ENCODE data around the gene DPY30.
"Not testable (repeated sequence)": the region's sequence is repeated elsewhere in the genome, so short reads cannot be mapped to it uniquely, and the experiment has no call there.

DPY30 gene

DNA sequence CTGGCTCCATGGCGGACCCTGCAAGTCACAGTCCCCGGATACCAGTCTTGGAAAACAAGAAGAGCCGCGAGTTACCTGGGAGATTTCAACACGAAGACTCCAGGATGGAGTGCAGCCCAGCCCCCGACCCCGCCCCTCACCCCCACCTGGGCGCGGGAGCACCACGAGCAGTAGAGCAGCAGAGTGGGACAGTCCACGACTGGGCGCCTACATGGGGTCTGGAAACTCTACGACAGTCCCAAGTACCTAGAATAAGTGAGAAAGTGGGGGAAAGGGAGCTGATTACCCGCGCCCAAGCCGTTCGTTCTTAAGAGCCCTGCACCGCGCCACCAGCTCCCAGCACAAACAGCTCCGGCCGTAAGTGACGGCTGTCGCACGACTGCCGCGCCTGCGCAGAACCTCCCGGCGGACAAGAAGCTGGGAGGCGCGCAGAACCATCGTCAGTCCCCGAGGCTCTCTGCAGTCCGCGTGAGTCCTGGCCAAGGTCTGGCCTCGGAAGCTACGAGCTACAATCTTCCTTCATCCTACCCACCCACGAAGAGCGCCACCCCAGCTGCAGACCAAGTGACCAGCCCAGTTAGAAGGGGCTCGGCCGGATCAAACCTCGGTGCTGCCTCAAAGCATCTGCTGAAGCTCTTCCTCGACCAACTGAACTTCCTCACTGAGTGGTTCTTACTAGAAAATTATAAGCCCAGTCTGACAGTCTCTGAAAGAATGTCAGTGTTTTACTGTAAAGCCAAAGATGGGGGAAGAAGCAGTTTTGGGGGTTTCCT lies at the start of gene DPY30:
Gene DPY30 (minus strand): TSS at position 359 of the 773 bp plus-strand sequence. CDS start 349 bp downstream, at position 10.
- DNase-seq: peak; percentile 97

DNA sequence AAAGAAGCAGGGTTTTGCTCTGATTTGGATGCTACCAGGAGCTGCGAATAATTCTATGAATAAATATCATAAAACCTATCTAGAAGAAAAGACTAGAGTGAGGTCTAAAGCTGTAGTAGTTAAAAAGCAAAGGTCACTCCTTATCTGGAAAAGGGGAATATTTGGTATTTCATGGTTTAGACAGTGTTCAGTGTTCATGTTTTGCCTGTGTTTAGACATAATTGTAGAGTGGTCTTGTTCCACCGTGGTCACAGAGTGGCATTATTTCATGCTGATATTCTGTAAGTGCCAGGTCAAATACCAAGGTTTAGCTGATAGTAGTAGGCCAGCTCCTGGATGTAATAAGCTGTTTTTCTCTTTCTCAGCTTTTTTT lies 34.5 kb upstream of the DPY30 start:
- DNase-seq: no peak

DNA sequence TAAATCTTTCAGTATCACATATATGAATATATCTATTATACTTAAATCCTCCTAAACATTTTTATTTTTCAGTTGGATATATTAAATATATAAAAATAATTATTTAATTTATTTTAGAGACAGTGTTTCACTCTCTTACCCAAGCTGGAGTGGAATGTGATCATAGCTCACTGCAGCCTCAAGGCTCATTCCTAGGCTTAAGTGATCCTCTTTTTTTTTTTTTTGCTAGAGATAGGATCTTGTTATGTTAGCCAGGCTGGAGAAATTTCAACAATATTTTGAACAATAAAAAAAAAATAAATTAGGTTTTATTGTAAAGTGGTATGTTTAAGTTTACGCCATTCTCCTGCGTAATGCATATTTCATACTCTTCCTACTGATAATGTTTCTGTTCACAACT lies 27.9 kb upstream of the DPY30 start:
- DNase-seq: no peak

DNA sequence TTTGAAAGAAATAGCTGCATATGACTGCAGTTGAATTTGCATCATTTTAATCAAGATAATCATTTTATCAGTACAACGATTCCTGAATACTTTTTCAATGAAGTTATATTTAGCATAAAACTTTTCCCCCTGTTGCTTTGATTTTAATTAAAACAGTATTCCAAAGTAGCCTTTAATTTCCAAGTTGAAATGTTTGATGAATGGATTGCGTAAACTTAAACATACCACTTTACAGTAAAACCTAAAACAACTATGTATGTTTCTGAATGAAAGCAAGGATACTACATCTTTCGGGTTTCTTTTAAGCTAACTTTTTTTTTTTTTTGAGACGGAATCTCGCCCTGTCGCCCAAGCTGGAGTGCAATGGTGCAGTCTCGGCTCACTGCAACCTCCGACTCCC lies 25.1 kb upstream of the DPY30 start:
- no peak for DNase-seq

DNA sequence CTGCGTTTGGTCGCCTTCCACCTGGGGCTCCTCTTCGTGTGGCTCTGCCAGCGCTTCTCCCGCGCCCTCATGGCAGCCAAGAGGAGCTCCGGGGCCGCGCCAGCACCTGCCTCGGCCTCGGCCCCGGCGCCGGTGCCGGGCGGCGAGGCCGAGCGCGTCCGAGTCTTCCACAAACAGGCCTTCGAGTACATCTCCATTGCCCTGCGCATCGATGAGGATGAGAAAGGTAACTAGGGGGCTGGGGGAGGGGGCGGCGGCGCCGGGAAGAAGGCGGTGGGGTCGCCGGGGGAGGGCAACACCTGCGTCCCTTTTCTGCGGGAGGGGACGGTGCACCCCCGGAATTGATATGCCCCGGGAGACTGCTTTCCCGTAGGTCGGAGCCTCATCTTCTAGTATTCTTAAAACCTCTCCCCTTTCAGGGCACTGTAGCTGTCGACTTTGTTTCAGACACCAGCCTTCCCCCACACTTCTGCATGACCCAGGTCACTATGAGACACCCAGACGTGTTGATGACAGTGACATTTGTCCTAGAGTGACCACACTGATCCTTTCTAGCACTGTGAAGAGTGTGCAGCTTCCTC lies 24.5 kb upstream of the DPY30 start:
- peak; percentile 54 for DNase-seq

DNA sequence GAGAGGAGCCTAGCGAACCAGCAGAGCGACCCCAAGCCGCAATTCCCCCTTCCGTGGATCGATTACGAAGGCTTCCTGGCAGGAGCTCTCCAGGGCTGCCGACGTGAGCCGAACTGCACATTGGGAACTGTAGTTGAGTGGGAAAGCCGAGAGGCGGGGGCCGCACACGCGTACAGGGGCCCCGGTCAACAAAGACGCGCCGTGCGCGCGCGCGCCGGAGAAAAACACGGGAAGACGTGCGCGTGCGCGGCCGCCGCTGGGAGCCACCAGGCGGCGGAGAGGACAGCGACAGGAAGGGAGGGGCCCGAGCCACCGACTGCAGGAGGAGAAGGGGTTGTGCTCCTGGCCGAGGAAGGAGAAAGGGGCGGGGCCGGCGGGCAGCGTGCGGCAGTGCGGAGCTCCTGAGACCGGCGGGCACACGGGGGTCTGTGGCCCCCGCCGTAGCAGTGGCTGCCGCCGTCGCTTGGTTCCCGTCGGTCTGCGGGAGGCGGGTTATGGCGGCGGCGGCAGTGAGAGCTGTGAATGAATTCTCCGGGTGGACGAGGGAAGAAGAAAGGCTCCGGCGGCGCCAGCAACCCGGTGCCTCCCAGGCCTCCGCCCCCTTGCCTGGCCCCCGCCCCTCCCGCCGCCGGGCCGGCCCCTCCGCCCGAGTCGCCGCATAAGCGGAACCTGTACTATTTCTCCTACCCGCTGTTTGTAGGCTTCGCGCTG lies 23.9 kb upstream of the DPY30 start, which contains the start of gene SPAST:
Gene SPAST (plus strand): TSS at position 247 of the 711 bp plus-strand sequence. CDS start 276 bp downstream, at position 523.
- DNase-seq: peak; percentile 99

DNA sequence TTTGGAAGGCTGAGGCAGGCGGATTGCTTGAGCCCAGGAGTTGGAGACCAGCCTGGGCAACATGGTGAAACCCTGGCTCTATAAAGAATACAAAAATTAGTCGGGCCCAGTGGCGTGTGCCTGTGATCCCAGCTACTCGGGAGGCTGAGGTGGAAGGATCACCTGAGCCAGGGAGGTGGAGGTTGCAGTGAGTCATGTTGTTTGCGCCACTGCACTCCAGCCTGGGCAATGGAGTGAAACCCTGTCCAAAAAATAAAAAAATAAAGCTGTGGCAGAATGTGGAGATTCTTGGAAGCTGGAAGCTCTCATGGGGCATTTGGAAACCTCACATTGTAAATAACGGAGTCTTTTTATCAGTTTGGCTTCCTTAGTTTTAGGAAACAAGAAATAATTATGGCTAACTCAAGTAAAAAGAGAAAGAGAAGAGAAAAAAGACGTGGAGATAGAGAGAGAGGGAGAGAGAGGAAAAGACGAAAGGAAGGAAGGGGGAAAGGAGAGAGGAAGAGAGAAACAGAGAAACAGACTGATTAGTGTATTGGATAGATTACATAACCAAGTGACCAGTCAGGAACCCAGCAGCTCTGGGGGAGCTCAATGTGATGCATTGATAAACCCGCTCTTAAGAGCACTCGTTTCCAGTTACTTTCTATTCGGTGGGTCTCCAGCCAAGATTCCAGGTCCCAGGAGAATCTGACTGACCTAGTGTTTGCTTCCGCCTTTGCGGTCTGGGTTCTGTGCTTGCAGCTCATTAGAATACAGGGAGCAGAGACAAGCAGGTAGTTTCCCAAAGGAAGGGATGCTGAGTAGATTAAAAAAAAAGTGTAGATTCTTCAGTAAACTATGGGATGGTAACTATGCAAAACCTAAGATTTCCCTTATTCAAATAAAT lies 22.6 kb upstream of the DPY30 start:
- DNase-seq: peak; percentile 68

DNA sequence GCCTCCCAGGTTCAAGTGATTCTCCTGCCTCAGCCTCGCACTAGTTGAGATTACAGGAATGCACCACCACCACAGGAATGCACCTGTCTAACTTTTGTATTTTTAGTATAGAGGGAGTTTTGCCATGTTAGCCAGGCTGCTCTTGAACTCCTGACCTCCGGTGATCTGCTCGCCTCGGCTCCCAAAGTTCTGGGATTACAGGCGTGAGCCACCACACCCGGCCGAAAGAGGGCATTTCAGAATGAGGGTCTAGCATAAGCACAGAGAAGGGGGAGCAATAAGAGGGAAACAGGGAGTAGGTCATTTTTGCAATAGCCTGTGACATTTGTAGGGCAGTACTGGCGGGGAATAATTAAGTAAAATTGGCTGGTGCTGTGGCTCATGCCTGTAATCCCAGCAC lies 21.8 kb upstream of the DPY30 start:
- no peak for DNase-seq

DNA sequence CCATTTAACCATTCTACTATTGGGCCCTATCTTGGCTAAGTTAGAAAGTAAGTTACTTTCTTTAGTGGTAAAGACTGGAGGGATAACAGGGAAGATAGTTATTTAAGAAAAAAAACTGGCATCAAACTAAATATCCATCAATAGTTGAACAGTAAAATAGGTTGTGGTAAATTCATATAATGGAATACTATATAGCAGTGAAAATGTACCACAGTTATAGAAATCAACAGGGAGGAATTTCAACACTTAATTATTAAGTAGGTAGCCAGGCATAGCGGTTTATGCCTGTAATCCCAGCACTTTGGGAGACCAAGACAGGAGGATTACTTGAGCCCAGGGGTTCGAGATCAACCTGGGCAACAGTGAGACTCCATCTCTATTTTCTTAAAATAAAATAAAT lies 20.7 kb upstream of the DPY30 start:
- DNase-seq: no peak

DNA sequence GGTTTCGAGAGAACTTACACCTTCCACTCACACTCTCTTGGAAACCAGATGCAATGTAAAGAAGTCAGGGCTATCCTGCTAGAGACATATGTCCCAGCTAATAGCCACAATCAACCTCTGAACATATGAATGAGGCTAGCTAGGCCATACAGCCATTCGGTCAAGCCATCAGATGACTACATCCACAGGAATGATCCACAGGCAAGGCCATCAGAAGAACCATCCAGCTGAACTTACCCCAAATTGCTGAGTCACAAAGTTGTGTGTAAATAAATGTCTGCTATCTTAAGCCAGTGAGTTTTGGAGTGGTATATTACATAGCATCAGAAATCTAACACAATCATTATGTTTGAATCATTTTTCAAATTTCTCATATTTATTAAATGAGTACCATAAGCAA lies 18.5 kb upstream of the DPY30 start:
- DNase-seq: no peak

DNA sequence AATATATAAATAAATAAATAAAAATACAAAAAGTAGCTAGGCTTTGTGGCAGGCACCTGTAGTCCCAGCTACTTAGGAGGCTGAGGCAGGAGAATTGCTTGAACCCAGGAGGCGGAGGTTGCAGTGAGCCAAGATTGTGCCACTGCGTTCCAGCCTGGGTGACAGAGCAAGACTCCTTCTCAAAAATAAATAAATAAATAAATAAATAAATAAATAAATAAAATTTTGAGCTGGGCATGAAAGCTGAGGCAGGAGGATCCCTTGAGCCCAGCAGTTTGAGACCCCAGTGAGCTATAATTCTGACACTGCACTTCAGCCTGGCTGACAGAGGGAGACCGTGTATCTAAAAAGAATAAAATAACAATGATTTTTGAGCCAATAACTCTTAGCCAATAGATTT lies 15.0 kb upstream of the DPY30 start:
- DNase-seq: not testable (repeated sequence)

DNA sequence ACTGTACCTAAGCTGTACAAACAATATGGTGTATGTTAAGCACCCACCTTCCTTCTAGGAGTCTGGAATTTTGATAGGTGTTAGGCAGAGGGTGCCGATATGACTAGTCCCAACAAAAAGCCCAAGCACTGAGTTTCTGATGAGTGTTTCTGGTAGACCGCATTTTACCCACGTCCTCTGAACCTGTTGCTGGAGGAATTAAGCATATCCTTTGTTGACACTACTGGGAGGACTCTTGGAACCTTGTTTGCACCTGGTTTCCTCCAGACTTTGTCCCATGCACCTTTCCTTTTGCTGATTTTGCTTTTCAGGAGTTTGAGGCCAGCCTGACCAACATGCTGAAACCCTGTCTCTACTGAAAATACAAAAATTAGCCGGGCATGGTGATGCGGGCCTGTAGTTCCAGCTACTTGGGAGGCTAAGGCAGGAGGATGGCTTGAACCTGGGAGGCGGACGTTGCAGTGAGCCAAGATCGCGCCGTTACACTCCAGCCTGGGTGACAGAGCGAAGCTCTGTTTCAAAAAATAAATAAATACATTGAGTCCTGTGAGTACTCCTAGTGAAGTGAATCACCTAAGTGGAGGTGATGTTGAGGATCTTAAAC lies 12.3 kb upstream of the DPY30 start:
- no peak for DNase-seq

DNA sequence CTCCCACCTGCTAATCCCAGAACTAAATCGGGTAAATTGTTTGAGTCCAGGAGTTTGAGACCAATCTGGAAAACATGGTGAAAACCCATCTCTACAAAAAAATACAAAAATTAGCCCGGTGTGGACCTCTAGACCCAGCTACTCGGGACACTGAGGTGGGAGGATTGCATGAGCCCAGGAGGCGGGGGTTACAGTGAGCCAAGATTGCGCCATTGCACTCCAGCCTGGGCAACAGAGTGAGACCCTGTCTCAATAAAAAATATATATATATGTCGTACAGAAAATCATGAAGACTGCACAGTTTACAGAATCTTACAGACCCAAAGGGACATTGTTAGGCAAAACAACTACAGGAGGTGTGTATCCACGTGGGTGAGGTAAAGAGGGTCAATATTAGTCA lies 4.0 kb upstream of the DPY30 start:
- no peak for DNase-seq

DNA sequence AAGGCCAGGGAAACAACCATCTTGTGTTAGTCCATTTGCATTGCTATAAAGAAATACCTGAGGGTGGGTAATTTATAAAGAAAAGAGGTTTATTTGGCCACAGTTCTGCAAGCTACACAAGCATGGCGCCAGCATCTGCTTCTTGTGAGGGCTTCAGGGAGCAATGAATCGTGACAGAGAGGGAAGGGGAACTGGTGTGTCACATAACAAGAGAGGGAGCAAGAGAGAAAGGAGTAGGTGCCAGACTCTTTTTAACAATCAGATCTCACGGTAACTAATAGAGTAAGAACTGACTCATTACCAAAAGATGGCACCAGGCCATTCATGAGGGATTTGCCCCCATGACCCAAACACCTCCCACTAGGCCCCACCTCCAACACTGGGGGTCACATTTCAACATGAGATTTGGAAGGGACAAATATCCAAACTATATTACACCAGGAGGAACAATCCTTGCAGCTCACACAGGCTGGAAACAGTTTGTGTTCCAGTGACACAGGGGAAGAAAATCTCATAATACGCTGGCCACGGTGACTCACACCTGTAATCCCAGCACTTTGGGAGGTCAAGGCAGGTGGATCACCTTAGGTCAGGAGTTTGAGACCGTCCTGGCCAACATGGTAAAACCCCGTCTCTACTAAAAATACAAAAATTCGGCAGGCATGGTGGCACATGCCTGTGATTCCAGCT lies 5.3 kb downstream of the DPY30 start:
- peak; percentile 11 for DNase-seq

DNA sequence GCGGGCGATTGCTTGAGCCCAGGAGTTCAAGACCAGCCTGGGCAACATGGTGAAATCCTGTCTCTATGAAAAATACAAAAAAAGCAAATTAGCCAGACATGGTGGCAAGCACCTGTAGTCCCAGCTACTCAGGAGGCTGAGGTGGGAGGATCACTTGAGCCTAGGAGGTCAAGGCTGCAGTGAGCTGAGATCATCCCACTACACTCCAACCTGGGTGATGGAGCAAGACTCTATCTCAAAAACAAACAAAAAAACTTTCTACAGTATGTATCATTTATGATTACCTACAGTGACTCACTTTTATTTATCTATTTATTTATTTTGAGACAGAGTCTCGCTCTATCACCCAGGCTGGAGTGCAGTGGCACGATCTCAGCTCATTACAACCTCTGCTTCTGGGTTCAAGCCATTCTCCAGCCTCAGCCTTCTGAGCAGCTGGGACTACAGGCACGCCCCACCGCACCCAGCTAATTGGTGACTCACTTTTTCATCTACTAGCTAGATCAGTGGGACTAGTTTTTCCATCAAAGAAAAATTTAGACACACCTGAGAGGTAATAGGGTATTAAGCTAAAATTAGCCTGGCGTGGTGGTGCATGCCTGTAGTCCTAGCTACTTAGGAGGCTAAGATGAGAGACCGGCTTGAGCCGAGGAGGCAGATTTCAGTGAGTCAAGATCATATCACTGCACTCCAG lies 20.7 kb downstream of the DPY30 start:
- DNase-seq: not testable (repeated sequence)

DNA sequence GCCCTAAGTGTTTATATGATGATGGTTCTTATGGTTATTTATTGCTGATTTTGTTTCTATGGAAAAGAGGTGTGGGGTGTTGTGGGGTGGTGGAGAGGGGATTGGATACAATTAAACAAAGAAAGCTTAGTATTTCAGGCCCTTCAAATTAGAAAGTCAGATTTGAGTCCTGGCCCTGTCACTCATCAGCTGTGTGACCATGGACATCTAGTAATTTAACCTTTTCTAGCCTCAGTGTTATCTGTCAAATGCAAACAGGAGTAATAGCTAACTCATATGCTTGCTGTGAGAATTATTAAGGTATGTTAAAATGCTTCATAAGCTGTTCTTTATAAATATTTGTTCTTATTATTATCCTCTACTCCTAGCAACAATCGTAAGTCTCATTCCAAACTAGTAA lies 26.7 kb downstream of the DPY30 start:
- DNase-seq: no peak

DNA sequence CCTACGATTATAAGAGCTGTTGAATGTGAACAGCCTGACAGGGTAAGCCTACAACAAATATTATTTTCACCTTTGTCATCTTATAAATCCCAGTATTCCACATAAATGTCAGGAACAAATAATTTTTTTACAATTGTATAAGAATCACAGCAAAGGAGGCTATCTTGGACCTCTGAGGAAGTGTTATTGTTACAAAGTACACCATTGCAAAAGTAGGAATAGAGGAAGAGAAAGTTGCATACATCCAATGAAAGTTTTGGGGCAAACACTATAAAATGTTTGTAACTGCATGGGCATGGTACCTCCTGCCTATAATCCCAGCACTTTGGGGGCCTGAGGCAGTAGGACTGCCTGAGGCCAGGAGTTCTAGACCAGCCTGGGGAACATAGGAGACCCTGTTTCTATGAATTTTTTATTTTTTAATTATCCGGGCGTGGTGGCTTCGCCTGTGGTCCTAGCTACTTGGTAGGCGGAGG lies 28.1 kb downstream of the DPY30 start:
- DNase-seq: peak; percentile 39

DNA sequence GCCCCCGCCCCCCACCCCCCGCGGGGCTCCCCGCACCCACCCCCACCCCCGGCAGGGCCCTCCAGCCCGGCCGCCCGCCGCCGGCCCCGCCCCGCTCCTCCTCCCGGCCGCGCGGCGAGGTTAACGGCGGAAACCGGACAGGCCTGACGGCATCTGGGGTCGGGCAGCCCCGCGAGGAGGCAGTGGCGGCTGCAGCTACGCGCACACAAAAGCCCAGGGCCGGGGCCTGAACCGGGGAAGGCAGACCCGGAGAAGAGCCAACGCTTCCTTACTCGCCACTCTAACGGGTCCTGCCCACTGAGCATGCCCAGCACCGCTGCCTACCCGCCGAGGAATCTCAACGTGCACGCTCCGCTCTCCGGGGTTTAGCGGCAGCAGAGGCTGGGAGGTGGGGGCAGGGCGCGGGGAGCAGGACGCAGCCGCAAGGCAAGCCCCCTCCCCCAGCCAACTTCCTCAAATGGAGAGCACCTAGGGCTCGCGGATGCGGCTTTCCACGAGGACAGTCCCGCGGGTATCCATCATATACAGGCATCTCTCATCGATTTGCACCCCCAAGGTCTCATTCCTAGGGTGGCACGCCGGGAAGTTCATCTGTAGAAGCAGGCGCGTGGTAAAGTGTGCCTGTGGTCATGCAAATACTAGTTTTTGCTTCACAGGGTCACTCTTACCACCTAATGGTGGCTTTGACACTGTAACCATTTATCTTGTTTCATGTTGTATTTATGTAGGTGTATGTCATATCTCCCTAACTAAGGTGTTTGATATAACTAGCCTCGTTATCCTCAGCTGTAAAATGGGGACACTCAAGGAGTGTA lies 28.7 kb downstream of the DPY30 start, which contains the start of gene MEMO1:
Gene MEMO1 (minus strand): TSS at position 339 of the 815 bp plus-strand sequence. CDS start 761 bp downstream, outside the sequence.
- DNase-seq: peak; percentile 99

DNA sequence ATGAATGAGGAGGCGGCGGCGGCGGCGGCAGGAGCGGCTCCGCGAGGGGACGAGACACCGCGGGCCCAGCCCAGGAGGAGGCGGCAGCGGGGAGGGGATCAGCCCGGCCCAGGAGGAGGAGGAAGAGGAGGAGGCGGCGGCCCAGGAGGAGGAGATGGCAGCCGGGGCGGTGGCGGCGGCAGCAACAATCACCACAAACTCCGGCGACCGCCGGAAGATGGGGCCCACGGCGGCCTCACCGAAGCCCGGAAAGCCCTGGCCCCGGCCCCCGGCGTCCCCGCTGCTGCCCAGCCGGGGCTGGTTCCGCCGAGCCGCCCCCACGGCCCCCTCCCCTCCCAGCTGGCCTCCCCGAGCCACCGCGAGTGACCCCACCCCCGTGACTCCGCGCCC lies 29.3 kb downstream of the DPY30 start:
- peak; percentile 83 for DNase-seq

Data from hematopoietic multipotent progenitor cell treated with erythropoietin and hydrocortisone succinate and interleukin-3 and kit ligand, for 4 days (in vitro differentiated cells).